Small intestine (tissue), 7 donors: ENCODE measurements around the gene PRKAB1. TPM values are rescaled to one million over a fixed set of nuclear protein-coding genes. Genes with fewer than 3 reads are reported as not detected.

Experiments
- DNase-seq, 2 donors: peaks; one replicate each; pipeline versions ENCODE4 v3.0.0 to v3.0.0-alpha.2; 2013
- FAIRE-seq: peaks from 2 replicates; lab custom pipeline; 2012; peaks lifted over from hg19 to GRCh38; lab: Jason Lieb, UNC
- H3K27ac ChIP-seq, 3 donors: one replicate each; pipeline ENCODE4 v1.5.1; 2013; ENCODE audit warnings: low read length in 2 of 3, mild to moderate bottlenecking in 2 of 3, control low read depth in 1 of 3, inconsistent platforms in 1 of 3, low read depth in 1 of 3, moderate library complexity in 1 of 3
- H3K27me3 ChIP-seq, 3 donors: one replicate each; pipeline ENCODE4 v1.6.1; 2013; ENCODE audit warnings: low read length in 3 of 3, inconsistent platforms in 1 of 3; ENCODE audit not compliant: control insufficient read depth in 3 of 3, insufficient read depth in 3 of 3
- H3K36me3 ChIP-seq, 3 donors: one replicate each; pipeline ENCODE4 v1.6.1; 2013; ENCODE audit warnings: low read length in 3 of 3, inconsistent platforms in 1 of 3, low read depth in 1 of 3, mild to moderate bottlenecking in 1 of 3, moderate library complexity in 1 of 3; ENCODE audit not compliant: control insufficient read depth in 3 of 3, insufficient read depth in 2 of 3
- H3K4me1 ChIP-seq, 3 donors: one replicate each; pipeline ENCODE4 v1.6.1; 2013; ENCODE audit warnings: low read length in 2 of 3, inconsistent platforms in 1 of 3, low read depth in 1 of 3, mild to moderate bottlenecking in 1 of 3, moderate library complexity in 1 of 3; ENCODE audit not compliant: control insufficient read depth in 3 of 3, insufficient read depth in 2 of 3
- H3K4me3 ChIP-seq, 3 donors: one replicate each; pipeline ENCODE4 v1.5.1; 2013; ENCODE audit warnings: low read length in 3 of 3, control low read depth in 1 of 3, inconsistent platforms in 1 of 3, low read depth in 1 of 3, mild to moderate bottlenecking in 1 of 3, moderate library complexity in 1 of 3
- H3K9me3 ChIP-seq, 2 donors: one replicate each; pipeline ENCODE4 v1.6.1; 2013; ENCODE audit warnings: low read depth in 1 of 2, low read length in 1 of 2; ENCODE audit not compliant: control insufficient read depth in 2 of 2, insufficient read depth in 1 of 2
- WGBS, 3 donors: extraction: QIAGEN DNeasy Blood & Tissue Kit; methylation state at CpG; one replicate each; pipeline ENCODE4 v1.1.7; 2013; 5-methylcytosine and 5-hydroxymethylcytosine counted together
- polyA plus RNA-seq, 4 donors: library from polyadenylated mRNA; stranded (reverse) in 3 of 4; unstranded in 1 of 4; fragments of 200-250 nt in 3 of 4; fragments of 120-200 nt in 1 of 4; gene quantifications; one replicate each; pipeline versions ENCODE4 v1.2.1 to v1.2.3, GENCODE V29; 2013
- donor health status: healthy with polysubstance abuse.
- donor health status: control.
- donor health status: control.
- donor health status: Bipolar disorder and iron deficiency.
- donor health status: healthy.

PRKAB1 gene
- polyA plus RNA-seq, 4 donors = 32.3 to 70.2 (median 64.0) TPM

DNA sequence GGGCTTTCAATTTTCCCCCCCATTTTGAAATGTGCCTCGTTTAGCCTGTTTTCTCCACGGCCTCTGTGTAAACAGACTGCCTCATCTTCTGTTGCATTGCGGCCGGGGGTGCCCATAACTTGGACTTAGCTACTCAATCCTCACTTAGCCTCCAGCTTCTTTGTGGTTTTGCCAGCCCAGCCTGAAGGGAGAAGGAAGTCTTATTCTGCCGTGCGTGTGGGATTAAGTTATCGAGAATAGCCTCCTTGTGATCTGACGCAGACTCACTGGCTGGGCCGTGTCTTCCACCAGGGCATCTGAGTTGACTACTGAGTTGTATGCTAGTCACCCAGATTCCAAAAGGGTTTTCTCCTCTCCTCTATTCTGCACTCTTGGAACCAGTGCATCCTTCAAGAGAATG, 8.1 kb downstream of the PRKAB1 start:
- Histone ChIP-seq H3K4me3 (no peak overlapping the region), H3K36me3 (peaks cover 22 to 81% (median 54%) of the 10 kb centered on the region in 3 donors), H3K27ac (peak overlapping the region in 1 of 3 donors; percentile 32), H3K9me3 (no peaks in the 10 kb centered on the region), H3K27me3 (no peaks in the 10 kb centered on the region), H3K4me1 (peaks cover 0 to 30% (median 19%) of the 10 kb centered on the region in 3 donors)
- 84 to 90% (median 87%) methylated on average over 9 of the region's 9 CpGs for WGBS, 3 donors
- FAIRE-seq (no peak), DNase-seq (no peak)

DNA sequence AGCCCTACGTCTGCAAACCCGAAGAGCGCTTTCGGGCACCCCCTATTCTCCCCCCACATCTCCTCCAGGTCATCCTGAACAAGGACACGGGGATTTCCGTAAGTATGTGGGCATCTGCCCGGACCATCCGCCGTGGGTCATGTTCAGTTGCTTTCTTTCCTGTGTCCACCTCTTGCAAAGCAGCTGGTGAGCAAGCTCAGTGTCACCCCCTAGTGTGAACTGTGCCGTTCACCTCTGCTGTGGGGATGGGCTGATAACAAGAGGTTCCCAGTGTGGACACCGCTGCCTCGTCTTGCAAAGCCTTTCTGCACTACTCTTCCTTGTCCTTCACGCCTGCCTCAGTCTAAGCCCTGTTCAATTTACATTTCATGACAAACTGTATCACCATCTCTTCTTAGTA, 8.6 kb downstream of the PRKAB1 start:
- Histone ChIP-seq H3K27ac (no peak overlapping the region), H3K4me1 (peaks cover 0 to 31% (median 22%) of the 10 kb centered on the region in 3 donors)

DNA sequence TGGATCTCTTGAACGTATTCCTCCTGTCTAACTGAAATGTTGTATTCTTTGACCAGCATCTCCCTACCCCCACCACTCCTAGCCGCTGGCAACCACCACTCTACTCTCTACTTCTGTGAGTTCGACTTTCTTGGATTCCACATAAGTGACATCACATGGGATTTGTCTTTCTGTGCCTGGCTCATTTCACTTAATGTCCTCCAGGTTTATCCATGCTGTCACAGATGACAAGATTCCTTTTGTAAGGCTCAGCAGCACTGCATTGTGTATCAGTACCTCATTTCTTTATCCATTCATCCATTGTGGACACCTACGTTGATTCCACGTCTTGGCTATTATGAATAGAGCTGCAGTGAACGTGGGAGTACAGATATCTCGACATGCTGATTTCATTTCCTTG, 10.5 kb downstream of the PRKAB1 start:
- H3K9me3 ChIP-seq = no peaks in the 10 kb centered on the region
- no peak overlapping the region for H3K4me3 ChIP-seq
- FAIRE-seq (no peak), DNase-seq (no peak)
- peaks cover 20 to 77% (median 46%) of the 10 kb centered on the region in 3 donors for H3K36me3 ChIP-seq
- H3K27ac ChIP-seq = no peak overlapping the region
- peaks cover 9 to 50% (median 13%) of the 10 kb centered on the region in 3 donors for H3K4me1 ChIP-seq
- WGBS, 3 donors = 87 to 95% (median 90%) methylated on average over 7 of the region's 7 CpGs
- H3K27me3 ChIP-seq = no peaks in the 10 kb centered on the region

More for the DNA sequence above, 8.6 kb downstream of the PRKAB1 start:
- DNase-seq (no peak), FAIRE-seq (no peak)
- Histone ChIP-seq H3K36me3 (peaks cover 22 to 84% (median 54%) of the 10 kb centered on the region in 3 donors), H3K9me3 (no peaks in the 10 kb centered on the region), H3K27me3 (no peaks in the 10 kb centered on the region), H3K4me3 (no peak overlapping the region)
- 92 to 95% (median 94%) methylated on average over 13 of the region's 13 CpGs for whole genome bisulfite sequencing, 3 donors

DNA sequence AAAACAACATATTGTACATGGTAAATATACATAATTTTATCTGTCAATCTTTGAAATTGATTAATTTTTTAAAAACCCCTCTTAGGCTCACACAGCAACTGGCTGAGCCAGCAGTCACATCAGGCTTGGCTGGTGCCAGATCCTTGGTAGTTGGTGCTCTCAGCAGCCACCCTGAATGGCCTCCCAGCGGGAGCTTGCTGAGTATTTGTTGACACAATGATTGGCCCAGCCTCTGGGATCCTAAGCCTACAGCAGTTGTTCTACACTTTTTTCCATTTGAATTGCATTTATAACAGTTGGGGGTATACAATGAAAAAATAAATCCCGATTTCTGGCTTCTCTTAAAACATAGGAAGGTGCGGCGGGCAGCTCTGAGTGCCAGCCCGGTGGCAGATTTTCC, 11.1 kb downstream of the PRKAB1 start:
- peaks cover 8 to 55% (median 12%) of the 10 kb centered on the region in 3 donors for H3K4me1 ChIP-seq
- H3K27me3 ChIP-seq = no peaks in the 10 kb centered on the region
- DNase-seq = no peak
- WGBS, 3 donors = 89 to 97% (median 92%) methylated on average over 5 of the region's 5 CpGs
- peak overlapping the region in 2 of 3 donors; percentile 56 to 88 for H3K27ac ChIP-seq
- peaks cover 17 to 71% (median 43%) of the 10 kb centered on the region in 3 donors for H3K36me3 ChIP-seq
- FAIRE-seq = no peak
- H3K9me3 ChIP-seq = no peaks in the 10 kb centered on the region
- H3K4me3 ChIP-seq = no peak overlapping the region

DNA sequence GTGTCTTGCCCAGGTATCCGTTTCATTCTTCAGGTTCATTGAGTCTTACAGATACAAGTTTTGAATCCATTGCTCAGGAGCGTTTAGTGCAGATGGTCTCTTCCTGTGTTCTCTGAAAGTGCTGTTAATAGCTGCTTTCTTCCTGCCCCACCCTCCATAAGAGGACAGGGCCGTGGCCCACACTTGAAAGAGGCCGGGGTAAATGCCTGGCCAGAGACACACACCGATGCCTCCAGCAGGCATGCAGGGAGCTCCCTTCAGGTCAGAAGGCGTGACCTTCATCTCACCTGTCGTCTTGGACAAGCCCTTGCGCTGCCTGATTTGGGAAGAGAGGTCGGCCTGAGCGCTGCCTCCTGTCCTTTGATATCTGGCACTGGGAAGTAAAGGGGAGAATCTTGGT, 11.6 kb downstream of the PRKAB1 start:
- peaks cover 7 to 59% (median 13%) of the 10 kb centered on the region in 3 donors for H3K4me1 ChIP-seq
- DNase-seq (no peak), FAIRE-seq (no peak)
- no peaks in the 10 kb centered on the region for H3K9me3 ChIP-seq
- no peaks in the 10 kb centered on the region for H3K27me3 ChIP-seq
- H3K36me3 ChIP-seq = peaks cover 17 to 67% (median 39%) of the 10 kb centered on the region in 3 donors
- H3K27ac ChIP-seq = peak overlapping the region in 2 of 3 donors; percentile 56 to 88
- no peak overlapping the region for H3K4me3 ChIP-seq
- WGBS, 3 donors = 80 to 89% (median 83%) methylated on average over 10 of the region's 10 CpGs

DNA sequence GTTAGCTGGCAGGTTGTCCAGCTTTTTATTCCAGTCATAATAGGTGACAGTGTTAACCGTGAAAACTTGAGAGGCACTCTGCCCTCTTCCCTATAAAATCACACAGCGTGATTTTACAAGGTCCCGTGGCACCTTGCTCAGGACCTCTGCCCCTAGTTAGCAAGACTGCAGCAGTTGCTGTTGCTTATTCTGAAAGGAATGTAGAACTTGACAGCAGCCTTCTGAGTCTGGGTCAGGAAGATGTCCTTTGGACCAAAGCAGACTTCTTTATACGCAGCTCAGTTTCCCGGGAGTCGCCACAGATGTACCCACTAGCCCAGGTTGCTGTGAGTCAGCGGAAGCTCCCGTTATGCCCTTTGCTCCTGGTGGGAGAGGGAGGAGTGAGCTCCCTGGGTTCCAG, 13.2 kb downstream of the PRKAB1 start:
- FAIRE-seq (no peak), DNase-seq (peak; percentile 86 to 89)
- peak overlapping the region; percentile 47 to 88 (median 72) for H3K27ac ChIP-seq
- H3K4me3 ChIP-seq = no peak overlapping the region
- peaks cover 10 to 54% (median 30%) of the 10 kb centered on the region in 3 donors for H3K36me3 ChIP-seq
- H3K4me1 ChIP-seq = peaks cover 7 to 73% (median 16%) of the 10 kb centered on the region in 3 donors
- no peaks in the 10 kb centered on the region for H3K9me3 ChIP-seq
- no peaks in the 10 kb centered on the region for H3K27me3 ChIP-seq
- WGBS, 3 donors = 9 to 72% (median 49%) methylated on average over 8 of the region's 8 CpGs

DNA sequence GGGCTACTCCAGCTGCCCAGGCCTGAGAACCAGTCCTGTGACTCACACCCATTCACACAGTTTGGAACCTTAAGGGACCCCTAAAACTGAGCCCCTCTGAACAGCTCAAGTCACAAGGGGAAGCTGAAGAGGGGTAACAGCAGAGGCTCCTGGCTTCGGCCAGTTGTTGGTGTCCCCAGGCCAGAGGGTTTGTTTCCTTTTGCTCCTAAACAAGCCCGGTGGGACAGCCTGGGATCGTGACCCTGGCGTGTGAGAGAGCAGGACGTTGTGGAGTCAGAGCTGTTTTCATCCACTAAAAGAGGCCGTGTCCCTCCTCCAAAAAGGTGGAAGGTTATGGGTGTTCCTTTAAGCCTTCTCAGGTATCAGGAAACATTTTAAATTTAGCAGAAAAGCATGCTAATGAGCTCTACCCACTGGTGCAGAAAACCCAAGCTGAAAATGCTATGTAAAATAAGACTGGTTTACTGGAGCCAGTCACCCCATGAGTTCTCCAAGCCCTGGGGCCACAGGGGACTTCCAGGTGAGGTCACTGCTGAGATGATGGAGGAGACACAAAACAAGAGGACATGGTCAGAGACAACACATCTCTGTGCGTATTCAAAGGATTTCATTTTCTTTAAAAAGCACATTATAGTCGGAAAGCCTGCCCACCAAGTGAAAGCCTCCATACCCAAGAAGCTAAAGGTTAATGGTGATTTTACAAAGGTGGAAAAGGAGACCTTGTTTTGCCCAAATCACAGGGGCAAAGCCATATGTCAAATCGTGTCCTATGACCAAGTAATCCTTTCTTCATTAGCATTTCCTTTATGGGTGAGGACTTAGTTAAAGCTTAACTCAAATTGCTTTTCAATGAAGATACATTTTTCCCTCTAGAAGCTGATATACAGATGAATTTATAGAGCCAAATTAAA, 14.1 kb downstream of the PRKAB1 start:
- Histone ChIP-seq H3K4me1 (peaks cover 7 to 81% (median 16%) of the 10 kb centered on the region in 3 donors), H3K36me3 (peaks cover 8 to 54% (median 29%) of the 10 kb centered on the region in 3 donors), H3K9me3 (no peaks in the 10 kb centered on the region), H3K27me3 (no peaks in the 10 kb centered on the region), H3K27ac (peak overlapping the region; percentile 72 to 88 (median 86)), H3K4me3 (no peak overlapping the region)
- WGBS, 3 donors = 75 to 79% (median 77%) methylated on average over 9 of the region's 9 CpGs
- DNase-seq (peak; percentile 39 to 48), FAIRE-seq (no peak)

DNA sequence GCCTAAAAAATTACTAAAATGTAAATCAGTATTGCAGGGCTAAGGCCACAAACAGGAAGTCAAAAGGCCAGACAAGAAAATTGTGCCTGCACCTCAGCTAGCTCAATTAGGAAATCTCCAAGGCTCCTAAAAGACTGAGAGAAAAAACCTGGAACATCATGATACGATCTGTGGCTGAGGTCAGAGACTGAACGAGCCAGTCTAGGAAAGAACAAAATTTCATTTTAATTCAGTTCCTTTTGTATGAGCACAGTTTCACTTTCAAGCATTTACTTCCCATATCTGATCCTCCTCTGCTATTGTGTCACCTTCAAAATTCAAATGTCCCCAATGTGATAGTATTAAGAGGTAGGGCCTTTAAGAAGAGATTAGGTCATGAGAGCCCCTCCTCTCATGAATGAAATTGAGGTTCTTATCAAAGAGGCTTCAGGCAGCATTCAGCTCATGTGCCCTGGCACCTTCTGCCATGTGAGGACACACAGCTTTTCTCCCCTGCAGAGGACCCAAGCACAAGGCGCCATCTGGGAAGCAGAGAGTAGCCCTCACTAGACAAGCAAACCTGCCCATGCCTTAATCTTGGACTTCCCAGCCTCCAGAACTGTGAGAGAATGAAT, 14.8 kb downstream of the PRKAB1 start:
- no peaks in the 10 kb centered on the region for H3K9me3 ChIP-seq
- DNase-seq (peak; percentile 47 to 51), FAIRE-seq (no peak)
- peaks cover 7 to 86% (median 19%) of the 10 kb centered on the region in 3 donors for H3K4me1 ChIP-seq
- no peak overlapping the region for H3K4me3 ChIP-seq
- peaks cover 5 to 52% (median 26%) of the 10 kb centered on the region in 3 donors for H3K36me3 ChIP-seq
- peak overlapping the region; percentile 72 to 88 (median 86) for H3K27ac ChIP-seq
- 36 to 53% (median 38%) methylated on average over 3 of the region's 3 CpGs for WGBS, 3 donors
- no peaks in the 10 kb centered on the region for H3K27me3 ChIP-seq
